Neural crest cell (in vitro differentiated cells): Measurements from ENCODE around the gene ARHGAP15. TPM values are rescaled to one million over a fixed set of nuclear protein-coding genes. Genes with fewer than 3 reads are reported as not detected.

Experiments
- DNase-seq: peaks from one replicate; pipeline ENCODE4 v3.0.0; 2021; ENCODE audit warnings: low read depth, mixed read lengths, low spot score
- H3K27ac Mint-ChIP-seq: one replicate; pipeline ENCODE4 v1.8.0; 2021; ENCODE audit warnings: mild to moderate bottlenecking, mixed read lengths; ENCODE audit not compliant: unreplicated experiment
- H3K27me3 Mint-ChIP-seq: 2 replicates; pipeline ENCODE4 v1.8.0; 2021; ENCODE audit warnings: low read depth, mild to moderate bottlenecking, mixed read lengths
- H3K36me3 Mint-ChIP-seq: 2 replicates; pipeline ENCODE4 v1.8.0; 2021; ENCODE audit warnings: low read depth, mild to moderate bottlenecking, mixed read lengths
- H3K4me1 Mint-ChIP-seq: 2 replicates; pipeline ENCODE4 v1.8.0; 2021; ENCODE audit warnings: mixed read lengths
- H3K4me3 Mint-ChIP-seq: one replicate; pipeline ENCODE4 v1.8.0; 2021; ENCODE audit warnings: mild to moderate bottlenecking, mixed read lengths
- H3K9me3 Mint-ChIP-seq: 2 replicates; pipeline ENCODE4 v1.8.0; 2021; ENCODE audit warnings: mixed read lengths
- CTCF ChIP-seq: fragments of 200-600 bp; sonication (generic); conservative IDR thresholded peaks from 2 replicates; pipeline ENCODE4 v1.5.0; 2021; ENCODE audit warnings: antibody characterized with exemption, mild to moderate bottlenecking
- total RNA-seq: library from RNA; stranded (reverse); gene quantifications from 2 replicates; pipeline ENCODE4 v1.2.1, GENCODE V29; 2021

ARHGAP15 gene
- total RNA-seq, 1 donor from 2014 or later = 2.8 TPM

GRCh38 chr2:143710879-143711278 lies 581.7 kb downstream of the ARHGAP15 start:
- no peak overlapping the region for H3K27ac Mint-ChIP-seq
- no peak for TF ChIP-seq CTCF
- peaks cover 13% of the 10 kb centered on the region for H3K36me3 Mint-ChIP-seq

GRCh38 chr2:143716522-143716921 lies 587.3 kb downstream of the ARHGAP15 start:
- Mint-ChIP-seq H3K27ac (no peak overlapping the region), H3K9me3 (peaks cover 13% of the 10 kb centered on the region), H3K4me1 (peaks cover 26% of the 10 kb centered on the region), H3K27me3 (no peaks in the 10 kb centered on the region), H3K4me3 (no peak overlapping the region), H3K36me3 (peaks cover 10% of the 10 kb centered on the region)
- TF ChIP-seq CTCF = no peak
- DNase-seq = no peak

More at GRCh38 chr2:143710879-143711278, 581.7 kb downstream of the ARHGAP15 start:
- peaks cover 24% of the 10 kb centered on the region for H3K9me3 Mint-ChIP-seq
- H3K27me3 Mint-ChIP-seq = no peaks in the 10 kb centered on the region
- no peak overlapping the region for H3K4me3 Mint-ChIP-seq
- DNase-seq = no peak
- no peaks in the 10 kb centered on the region for H3K4me1 Mint-ChIP-seq

- no peak for DNase-seq
- Mint-ChIP-seq H3K4me3 (no peak overlapping the region), H3K27ac (no peak overlapping the region), H3K4me1 (peaks cover 26% of the 10 kb centered on the region), H3K9me3 (peaks cover 11% of the 10 kb centered on the region), H3K27me3 (no peaks in the 10 kb centered on the region), H3K36me3 (peaks cover 10% of the 10 kb centered on the region)
- no peak for TF ChIP-seq CTCF
These were observed 587.8 kb downstream of the ARHGAP15 start for GRCh38 chr2:143717053-143717452.

GRCh38 chr2:143717536-143718168 lies 588.4 kb downstream of the ARHGAP15 start:
- no peak for DNase-seq
- no peak for TF ChIP-seq CTCF
- Mint-ChIP-seq H3K9me3 (peaks cover 8% of the 10 kb centered on the region), H3K4me3 (no peak overlapping the region), H3K36me3 (peaks cover 8% of the 10 kb centered on the region), H3K27ac (no peak overlapping the region), H3K27me3 (no peaks in the 10 kb centered on the region), H3K4me1 (peaks cover 26% of the 10 kb centered on the region)

- H3K4me3 Mint-ChIP-seq = no peak overlapping the region
- H3K27ac Mint-ChIP-seq = no peak overlapping the region
- DNase-seq = no peak
- peaks cover 5% of the 10 kb centered on the region for H3K9me3 Mint-ChIP-seq
- no peaks in the 10 kb centered on the region for H3K27me3 Mint-ChIP-seq
- peaks cover 3% of the 10 kb centered on the region for H3K36me3 Mint-ChIP-seq
- TF ChIP-seq CTCF = no peak
- H3K4me1 Mint-ChIP-seq = peaks cover 26% of the 10 kb centered on the region
These were observed 589.5 kb downstream of the ARHGAP15 start for GRCh38 chr2:143718745-143719144.
